Astrocyte (in vitro differentiated cells and primary cell): ENCODE results near the gene C12orf56. TPM values are rescaled to one million over a fixed set of nuclear protein-coding genes. Genes with fewer than 3 reads are reported as not detected.

ENCODE experiments used
- DNase-seq: peaks from one replicate; pipeline ENCODE4 v3.0.0-alpha.2; 2010; ENCODE audit warnings: low read depth
- FAIRE-seq: peaks from 2 replicates; lab custom pipeline; 2011; peaks lifted over from hg19 to GRCh38; lab: Jason Lieb, UNC
- H2AFZ ChIP-seq: 2 replicates; pipeline ENCODE4 v1.6.0; 2012; ENCODE audit warnings: low read depth, low read length, inconsistent platforms
- H3K27ac ChIP-seq: 2 replicates; pipeline ENCODE4 v1.5.1; 2011; ENCODE audit warnings: low read depth, low read length, inconsistent platforms
- H3K27me3 ChIP-seq: 2 replicates; pipeline ENCODE4 v1.6.0; 2011; ENCODE audit warnings: low read length, inconsistent platforms; ENCODE audit not compliant: insufficient read depth
- H3K36me3 ChIP-seq: 2 replicates; pipeline ENCODE4 v1.5.1; 2011; ENCODE audit warnings: low read length, inconsistent platforms; ENCODE audit not compliant: insufficient read depth
- H3K4me1 ChIP-seq: 2 replicates; pipeline ENCODE4 v1.5.1; 2011; ENCODE audit warnings: low read length, inconsistent platforms; ENCODE audit not compliant: insufficient read depth
- H3K4me2 ChIP-seq: 2 replicates; pipeline ENCODE4 v1.6.0; 2012; ENCODE audit warnings: low read length, inconsistent platforms
- H3K4me3 ChIP-seq: 2 replicates; pipeline ENCODE4 v1.5.1; 2011; ENCODE audit warnings: low read depth, mild to moderate bottlenecking, low read length, inconsistent platforms; ENCODE audit not compliant: insufficient read depth
- H3K79me2 ChIP-seq: 2 replicates; pipeline ENCODE4 v1.6.0; 2012; ENCODE audit warnings: mild to moderate bottlenecking, low read length, inconsistent platforms; ENCODE audit not compliant: insufficient read depth
- H3K9ac ChIP-seq: 2 replicates; pipeline ENCODE4 v1.6.0; 2012; ENCODE audit warnings: mild to moderate bottlenecking, low read length, inconsistent platforms
- H3K9me3 ChIP-seq: 2 replicates; pipeline ENCODE4 v1.5.1; 2012; ENCODE audit warnings: low read depth, mild to moderate bottlenecking, low read length, inconsistent platforms; ENCODE audit not compliant: insufficient read depth
- H4K20me1 ChIP-seq: 2 replicates; pipeline ENCODE4 v1.6.0; 2012; ENCODE audit warnings: low read length, inconsistent platforms; ENCODE audit not compliant: insufficient read depth
- H3K27ac Mint-ChIP-seq: one replicate; pipeline ENCODE4 v1.8.0; 2021; ENCODE audit warnings: mild to moderate bottlenecking, mixed read lengths; ENCODE audit not compliant: unreplicated experiment
- H3K27me3 Mint-ChIP-seq: one replicate; pipeline ENCODE4 v1.8.0; 2021; ENCODE audit warnings: low read depth, mixed read lengths; ENCODE audit not compliant: unreplicated experiment
- H3K36me3 Mint-ChIP-seq: one replicate; pipeline ENCODE4 v1.8.0; 2021; ENCODE audit warnings: low read depth, mixed read lengths; ENCODE audit not compliant: unreplicated experiment
- H3K4me1 Mint-ChIP-seq: one replicate; pipeline ENCODE4 v1.8.0; 2021; ENCODE audit warnings: low read depth, mixed read lengths; ENCODE audit not compliant: unreplicated experiment
- H3K4me3 Mint-ChIP-seq: one replicate; pipeline ENCODE4 v1.8.0; 2021; ENCODE audit warnings: mild to moderate bottlenecking, moderate library complexity, mixed read lengths; ENCODE audit not compliant: unreplicated experiment
- H3K9me3 Mint-ChIP-seq: one replicate; pipeline ENCODE4 v1.8.0; 2021; ENCODE audit warnings: mild to moderate bottlenecking, mixed read lengths; ENCODE audit not compliant: unreplicated experiment
- EZH2 ChIP-seq: IDR thresholded peaks from 2 replicates; pipeline ENCODE4 v1.6.1; 2012; ENCODE audit warnings: mild to moderate bottlenecking, low read length, inconsistent platforms; ENCODE audit not compliant: insufficient read depth
- total RNA-seq: library from RNA; stranded (reverse); gene quantifications from 2 replicates; pipeline ENCODE4 v1.2.1, GENCODE V29; 2021
- TF ChIP-seq, protein P1 (sequence below): IDR thresholded peaks from 2 replicates; pipeline ENCODE4 v1.5.1; 2011; ENCODE audit warnings: low read depth, mild to moderate bottlenecking, inconsistent platforms, low read length, moderate library complexity; ENCODE audit not compliant: insufficient read depth

Gene C12orf56
- total RNA-seq, 1 donor from 2014 or later: not detected

DNA sequence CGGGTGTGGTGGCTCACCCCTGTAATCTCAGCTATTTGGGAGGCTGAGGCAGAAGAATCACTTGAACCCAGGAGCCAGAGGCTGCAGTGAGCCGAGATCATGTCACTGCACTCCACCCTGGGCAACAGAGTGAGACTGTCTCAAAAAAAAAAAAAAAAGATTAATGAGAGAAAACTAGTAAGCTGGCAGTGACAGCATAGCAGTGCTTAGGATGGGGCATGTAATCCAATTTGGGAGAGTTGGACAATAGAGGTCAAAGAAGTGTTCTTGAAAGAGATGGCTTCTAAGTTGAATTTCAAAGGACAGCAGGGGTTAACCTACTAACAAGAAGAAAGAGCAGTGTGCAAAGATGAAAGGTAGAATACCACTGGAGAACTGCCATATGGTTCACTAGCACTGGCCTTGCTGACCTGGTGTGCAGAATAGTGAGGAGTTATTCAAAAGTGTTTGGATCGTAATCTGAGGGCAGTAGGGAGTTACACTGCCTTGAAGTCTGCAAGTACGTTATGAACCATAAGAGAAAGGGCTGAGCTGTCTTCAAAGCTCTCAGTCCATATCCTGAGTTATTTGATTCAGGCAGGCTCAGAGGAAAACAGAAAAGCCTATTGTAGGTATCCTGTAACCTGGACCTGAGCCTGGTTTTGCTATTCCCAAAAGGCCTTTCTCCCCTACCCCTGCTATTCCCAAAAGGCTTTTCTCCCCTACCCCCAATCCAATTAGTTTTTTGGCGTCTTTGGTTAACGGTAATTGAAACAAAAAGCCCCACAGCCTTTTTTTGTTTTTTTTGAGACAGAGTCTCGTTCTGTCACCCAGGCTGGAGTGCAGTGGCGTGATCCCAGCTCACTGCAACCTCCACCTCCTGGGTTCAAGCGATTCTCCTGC lies 17.0 kb upstream of the C12orf56 start:
- H4K20me1 ChIP-seq: peaks cover 50% of the 10 kb centered on the region
- peak overlapping the region; percentile 93 for H3K4me3 Mint-ChIP-seq

DNA sequence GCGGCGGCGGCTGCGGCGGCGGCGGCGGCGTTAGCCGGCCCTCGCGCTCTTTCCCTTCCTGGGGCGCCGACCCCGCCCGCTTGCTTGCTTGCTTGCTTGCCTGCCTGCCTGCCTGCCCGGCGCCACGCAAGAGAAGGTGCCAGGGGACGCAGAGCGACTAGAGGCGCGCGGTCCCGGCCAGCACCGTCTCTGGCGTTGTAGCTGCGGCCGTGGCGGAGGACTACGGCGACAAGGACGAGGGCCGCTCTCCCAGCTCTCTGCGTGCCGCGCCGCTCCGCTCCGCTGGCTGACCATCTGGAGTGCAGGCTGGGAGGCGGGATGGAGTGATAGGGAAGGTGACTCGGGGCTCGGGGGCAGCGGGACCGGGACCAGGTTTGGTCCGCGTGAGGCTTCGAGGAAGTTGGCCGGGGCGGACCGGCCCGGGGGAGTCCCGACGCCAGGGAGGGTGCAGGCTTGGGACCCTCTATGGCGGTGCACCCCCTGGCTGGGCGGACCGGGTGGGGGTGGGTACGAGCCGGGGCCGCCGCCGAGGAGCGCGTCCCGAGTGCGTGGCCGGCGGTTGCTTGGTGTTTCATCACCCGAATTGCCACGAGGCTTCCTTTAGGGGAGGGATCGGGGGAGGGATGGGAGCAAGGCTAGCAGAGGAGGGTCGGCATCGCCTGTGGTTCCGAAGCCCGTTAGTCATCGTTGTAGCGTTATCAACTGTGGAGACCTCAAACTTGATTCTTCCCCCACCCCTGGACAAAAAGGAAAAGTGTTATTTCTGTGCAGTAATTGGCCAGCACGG lies 14.1 kb upstream of the C12orf56 start:
- Mint-ChIP-seq H3K4me3 (peak overlapping the region; percentile 93), H3K27me3 (no peaks in the 10 kb centered on the region), H3K27ac (peak overlapping the region; percentile 98), H3K36me3 (peaks cover 3% of the 10 kb centered on the region), H3K4me1 (peaks cover 17% of the 10 kb centered on the region), H3K9me3 (no peaks in the 10 kb centered on the region)
- Histone ChIP-seq H3K4me3 (peak overlapping the region; percentile 96), H3K79me2 (peaks cover 46% of the 10 kb centered on the region), H3K27me3 (no peaks in the 10 kb centered on the region), H3K9me3 (no peaks in the 10 kb centered on the region), H3K4me2 (peak overlapping the region; percentile 97), H3K9ac (peak overlapping the region; percentile 100), H3K4me1 (peaks cover 4% of the 10 kb centered on the region), H2AFZ (peak overlapping the region; percentile 90), H3K27ac (peak overlapping the region; percentile 99), H4K20me1 (peaks cover 37% of the 10 kb centered on the region), H3K36me3 (no peaks in the 10 kb centered on the region)
- TF ChIP-seq EZH2: no peak
- TF ChIP-seq, protein P1, sequence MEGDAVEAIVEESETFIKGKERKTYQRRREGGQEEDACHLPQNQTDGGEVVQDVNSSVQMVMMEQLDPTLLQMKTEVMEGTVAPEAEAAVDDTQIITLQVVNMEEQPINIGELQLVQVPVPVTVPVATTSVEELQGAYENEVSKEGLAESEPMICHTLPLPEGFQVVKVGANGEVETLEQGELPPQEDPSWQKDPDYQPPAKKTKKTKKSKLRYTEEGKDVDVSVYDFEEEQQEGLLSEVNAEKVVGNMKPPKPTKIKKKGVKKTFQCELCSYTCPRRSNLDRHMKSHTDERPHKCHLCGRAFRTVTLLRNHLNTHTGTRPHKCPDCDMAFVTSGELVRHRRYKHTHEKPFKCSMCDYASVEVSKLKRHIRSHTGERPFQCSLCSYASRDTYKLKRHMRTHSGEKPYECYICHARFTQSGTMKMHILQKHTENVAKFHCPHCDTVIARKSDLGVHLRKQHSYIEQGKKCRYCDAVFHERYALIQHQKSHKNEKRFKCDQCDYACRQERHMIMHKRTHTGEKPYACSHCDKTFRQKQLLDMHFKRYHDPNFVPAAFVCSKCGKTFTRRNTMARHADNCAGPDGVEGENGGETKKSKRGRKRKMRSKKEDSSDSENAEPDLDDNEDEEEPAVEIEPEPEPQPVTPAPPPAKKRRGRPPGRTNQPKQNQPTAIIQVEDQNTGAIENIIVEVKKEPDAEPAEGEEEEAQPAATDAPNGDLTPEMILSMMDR: no peak
- peak; percentile 84 for DNase-seq
- FAIRE-seq: no peak

More for the DNA sequence above, 17.0 kb upstream of the C12orf56 start:
- Mint-ChIP-seq H3K36me3 (peaks cover 9% of the 10 kb centered on the region), H3K27ac (no peak overlapping the region), H3K9me3 (no peaks in the 10 kb centered on the region), H3K4me1 (peaks cover 19% of the 10 kb centered on the region), H3K27me3 (no peaks in the 10 kb centered on the region)
- peaks cover 56% of the 10 kb centered on the region for H3K79me2 ChIP-seq
- H3K27ac ChIP-seq: no peak overlapping the region
- FAIRE-seq (no peak), DNase-seq (no peak)
- H3K9me3 ChIP-seq: no peaks in the 10 kb centered on the region
- H2AFZ ChIP-seq: no peak overlapping the region
- H3K4me2 ChIP-seq: peak overlapping the region; percentile 13
- H3K36me3 ChIP-seq: peaks cover 11% of the 10 kb centered on the region
- H3K4me3 ChIP-seq: no peak overlapping the region
- H3K27me3 ChIP-seq: no peaks in the 10 kb centered on the region
- peaks cover 4% of the 10 kb centered on the region for H3K4me1 ChIP-seq
- TF ChIP-seq EZH2: no peak
- TF ChIP-seq, protein P1: no peak
- no peak overlapping the region for H3K9ac ChIP-seq
